Measurements from ENCODE around the gene HDGFL3.

The HDGFL3 gene

DNA sequence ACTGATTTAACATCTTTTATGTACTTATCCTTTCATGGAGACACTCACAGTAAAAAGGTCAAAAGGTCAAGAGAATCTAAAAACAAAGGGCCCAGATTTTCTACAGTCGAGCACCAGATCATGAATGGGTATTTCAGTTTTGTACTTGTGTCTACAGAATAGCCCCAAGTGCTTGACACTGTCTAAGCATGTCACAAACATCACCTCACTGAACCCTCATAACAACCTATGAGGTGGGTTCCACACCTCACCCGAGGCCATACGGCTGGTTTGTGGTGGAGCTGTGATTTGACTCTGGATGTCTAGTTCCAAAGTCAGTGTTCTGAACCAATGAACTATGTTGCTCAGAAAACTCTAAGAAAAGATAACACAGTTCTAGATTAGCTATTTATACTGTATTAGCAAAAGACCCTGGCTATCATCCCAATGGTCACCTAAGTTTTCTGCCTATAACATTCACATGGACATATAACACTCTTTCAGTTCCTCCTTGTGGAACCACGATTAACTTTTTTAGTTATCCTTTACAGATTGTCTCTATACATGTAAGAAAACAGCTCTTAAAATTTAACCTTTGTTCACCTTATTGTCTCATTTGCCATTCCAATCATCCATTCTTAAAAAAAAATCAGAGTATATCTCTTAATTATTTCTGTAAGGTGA, 74.6 kb downstream of the HDGFL3 start:
- no peak overlapping the region for H3K4me3 ChIP-seq (ENCODE audit: low read length)
- no peak for TF ChIP-seq CTCF (conservative IDR thresholded peaks at IDR 0.05; ENCODE audit: low read depth, low read length)

DNA sequence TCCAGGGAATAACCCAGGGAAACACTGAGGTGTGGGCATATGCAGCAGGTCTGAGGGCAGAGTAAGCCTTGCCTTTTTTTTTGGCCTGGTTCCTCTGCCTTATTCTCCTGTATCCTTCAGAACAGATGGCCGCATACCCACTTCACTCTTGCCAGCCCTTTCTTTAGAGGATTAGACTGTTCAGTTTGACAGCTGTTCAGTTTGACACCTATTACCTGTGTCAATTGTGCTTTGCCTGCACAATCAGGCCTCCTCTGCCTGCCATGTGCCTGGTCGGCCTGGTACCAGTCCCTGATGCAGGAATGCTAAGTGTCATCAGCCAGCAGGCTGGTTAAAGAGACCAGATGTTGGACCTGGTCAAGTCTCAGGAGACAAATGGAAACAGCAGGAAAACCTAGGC, 77.8 kb downstream of the HDGFL3 start:
- no peak overlapping the region for H3K4me3 ChIP-seq (ENCODE audit: low read length)
- no peak for DNase-seq (ENCODE audit: low read depth)
- no peak for TF ChIP-seq CTCF (conservative IDR thresholded peaks at IDR 0.05; ENCODE audit: low read depth, low read length)

More for the DNA sequence above, 74.6 kb downstream of the HDGFL3 start:
- no peak for DNase-seq (ENCODE audit: low read depth)

DNA sequence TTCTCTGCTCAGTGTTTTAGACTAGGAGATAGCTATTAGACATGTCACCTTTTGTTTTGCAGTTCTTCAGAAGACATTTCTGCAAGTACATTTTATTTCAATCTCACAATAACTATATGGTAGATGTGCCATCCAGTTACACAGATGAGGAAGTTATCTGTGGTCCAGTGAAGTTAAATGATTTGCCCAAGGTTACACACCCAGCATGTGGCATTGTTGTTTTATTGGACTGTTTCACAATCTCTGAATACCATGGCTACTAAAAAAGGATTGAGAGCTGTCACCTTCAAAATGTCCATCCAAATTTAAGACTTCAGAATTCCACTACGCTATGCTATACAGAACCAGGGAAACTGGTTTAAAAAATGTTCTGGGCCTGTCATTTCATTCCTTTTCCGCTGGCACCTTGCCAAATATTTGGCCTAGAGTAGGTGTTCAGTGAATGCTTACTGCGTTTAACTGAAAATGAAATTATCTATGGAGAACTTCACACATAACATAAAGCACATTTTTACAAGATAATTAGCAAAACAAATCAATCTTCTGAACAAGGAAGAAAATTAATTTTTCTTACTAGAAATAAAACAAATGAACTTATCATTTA, 80.0 kb downstream of the HDGFL3 start:
- DNase-seq (ENCODE audit: low read depth), result no peak
- TF ChIP-seq CTCF (conservative IDR thresholded peaks at IDR 0.05; ENCODE audit: low read depth, low read length), result no peak
- no peak overlapping the region for H3K4me3 ChIP-seq (ENCODE audit: low read length)

DNA sequence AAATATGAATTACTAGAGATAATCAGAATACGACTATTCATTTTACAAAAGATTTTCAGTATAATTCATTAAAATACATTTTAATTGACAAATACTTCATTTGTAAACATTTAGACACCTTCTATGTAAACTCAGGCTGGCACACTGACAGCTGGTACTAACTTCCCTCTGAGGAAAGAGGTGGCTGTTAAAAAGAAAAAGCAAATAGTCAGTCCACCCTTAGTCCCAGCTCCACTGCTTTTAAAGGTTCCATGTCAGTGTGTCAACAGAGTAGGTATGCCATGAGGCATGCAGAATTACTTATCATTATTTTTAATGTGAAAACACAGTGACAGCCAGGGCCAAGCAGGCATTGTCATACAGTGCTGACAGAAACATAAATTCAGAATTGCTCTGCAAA, 84.1 kb downstream of the HDGFL3 start:
- no peak overlapping the region for H3K4me3 ChIP-seq (ENCODE audit: low read length)
- DNase-seq (ENCODE audit: low read depth), result no peak
- no peak for TF ChIP-seq CTCF (conservative IDR thresholded peaks at IDR 0.05; ENCODE audit: low read depth, low read length)

GRCh38 chr15:83119968-83120581, 87.5 kb downstream of the HDGFL3 start:
- no peak for TF ChIP-seq CTCF (conservative IDR thresholded peaks at IDR 0.05; ENCODE audit: low read depth, low read length)
- H3K4me3 ChIP-seq (ENCODE audit: low read length), result no peak overlapping the region
- no peak for DNase-seq (ENCODE audit: low read depth)

GRCh38 chr15:83118968-83119367, 88.7 kb downstream of the HDGFL3 start:
- no peak for TF ChIP-seq CTCF (conservative IDR thresholded peaks at IDR 0.05; ENCODE audit: low read depth, low read length)
- H3K4me3 ChIP-seq (ENCODE audit: low read length), result no peak overlapping the region
- no peak for DNase-seq (ENCODE audit: low read depth)

All from retinal pigment epithelial cell (primary cell).